ENCODE results near the gene KCNMA1.

KCNMA1 gene

GRCh38 chr10:77417806-77418640 lies 219.6 kb downstream of the KCNMA1 start:
- no peak overlapping the region for H3K27ac ChIP-seq (ENCODE audit: low read length, poor library complexity, severe bottlenecking)
- peak overlapping the region in 1 of 2 experiments; percentile 86 for H3K18ac ChIP-seq (ENCODE audit: low read depth in 1 of 2, low read length in 2 of 2)
- H2AFZ ChIP-seq (ENCODE audit: low read depth, low read length): no peak overlapping the region
- no peak overlapping the region for H3K4me2 ChIP-seq (ENCODE audit: low read length, poor library complexity, severe bottlenecking)
- H3K4ac ChIP-seq (ENCODE audit: low read depth in 1 of 2, low read length in 2 of 2): peak overlapping the region in 1 of 2 experiments; percentile 3
- H3K4me1 ChIP-seq (ENCODE audit: control insufficient read depth, insufficient read depth, low read depth, low read length): peaks cover 22% of the 10 kb centered on the region
- no peak overlapping the region for H4K91ac ChIP-seq (ENCODE audit: low read length)
- H3K4me3 ChIP-seq (ENCODE audit: insufficient read depth in 1 of 2, low read depth in 1 of 2, low read length in 2 of 2): no peak overlapping the region
- H3K79me1 ChIP-seq (replicated peaks; ENCODE audit: low read length, poor library complexity, severe bottlenecking): peaks cover 10% of the 10 kb centered on the region
- no peaks in the 10 kb centered on the region for H3K27me3 ChIP-seq (ENCODE audit: control insufficient read depth in 1 of 2, insufficient read depth in 1 of 2, low read length in 2 of 2)
- H3K23ac ChIP-seq (ENCODE audit: low read length in 2 of 2): no peak overlapping the region
- H3K9ac ChIP-seq (ENCODE audit: low read length): no peak overlapping the region
- H3K36me3 ChIP-seq (ENCODE audit: control insufficient read depth in 1 of 2, insufficient read depth in 2 of 2, low read depth in 1 of 2, low read length in 2 of 2): no peaks in the 10 kb centered on the region
- WGBS: 96% methylated on average over 11 of the region's 11 CpGs
- no peaks in the 10 kb centered on the region for H3K9me3 ChIP-seq (ENCODE audit: control insufficient read depth, low read length)
- no peak overlapping the region for H4K8ac ChIP-seq (ENCODE audit: low read length)
- peak overlapping the region; percentile 65 for H2AK5ac ChIP-seq (ENCODE audit: low read length, severe bottlenecking)
- H2BK5ac ChIP-seq (ENCODE audit: low read depth, low read length, poor library complexity, severe bottlenecking): no peak overlapping the region
- DNase-seq: no peak
- H2BK120ac ChIP-seq (ENCODE audit: low read depth, low read length): no peak overlapping the region
- peak overlapping the region; percentile 7 to 31 for H2BK12ac ChIP-seq (ENCODE audit: low read length in 2 of 2)
- no peak overlapping the region for H3K14ac ChIP-seq (ENCODE audit: low read length in 2 of 2)
- H2BK15ac ChIP-seq (ENCODE audit: low read depth, poor library complexity, severe bottlenecking): no peak overlapping the region

- Histone ChIP-seq H2BK15ac (ENCODE audit: low read depth, poor library complexity, severe bottlenecking) (no peak overlapping the region), H3K4ac (ENCODE audit: low read depth in 1 of 2, low read length in 2 of 2) (peak overlapping the region in 1 of 2 experiments; percentile 80), H3K4me2 (ENCODE audit: low read length, poor library complexity, severe bottlenecking) (no peak overlapping the region), H3K14ac (ENCODE audit: low read length in 2 of 2) (no peak overlapping the region), H3K4me3 (ENCODE audit: insufficient read depth in 1 of 2, low read depth in 1 of 2, low read length in 2 of 2) (no peak overlapping the region), H2AK5ac (ENCODE audit: low read length, severe bottlenecking) (peak overlapping the region; percentile 60), H3K18ac (ENCODE audit: low read depth in 1 of 2, low read length in 2 of 2) (peak overlapping the region; percentile 11 to 86), H3K9ac (ENCODE audit: low read length) (no peak overlapping the region), H3K36me3 (ENCODE audit: control insufficient read depth in 1 of 2, insufficient read depth in 2 of 2, low read depth in 1 of 2, low read length in 2 of 2) (no peaks in the 10 kb centered on the region), H3K27ac (ENCODE audit: low read length, poor library complexity, severe bottlenecking) (peak overlapping the region; percentile 93), H2AFZ (ENCODE audit: low read depth, low read length) (no peak overlapping the region), H2BK12ac (ENCODE audit: low read length in 2 of 2) (peak overlapping the region; percentile 33 to 97), H3K4me1 (ENCODE audit: control insufficient read depth, insufficient read depth, low read depth, low read length) (peaks cover 22% of the 10 kb centered on the region), H2BK120ac (ENCODE audit: low read depth, low read length) (no peak overlapping the region), H3K27me3 (ENCODE audit: control insufficient read depth in 1 of 2, insufficient read depth in 1 of 2, low read length in 2 of 2) (no peaks in the 10 kb centered on the region), H4K91ac (ENCODE audit: low read length) (no peak overlapping the region), H2BK5ac (ENCODE audit: low read depth, low read length, poor library complexity, severe bottlenecking) (no peak overlapping the region), H4K8ac (ENCODE audit: low read length) (no peak overlapping the region), H3K9me3 (ENCODE audit: control insufficient read depth, low read length) (no peaks in the 10 kb centered on the region), H3K23ac (ENCODE audit: low read length in 2 of 2) (no peak overlapping the region), H3K79me1 (replicated peaks; ENCODE audit: low read length, poor library complexity, severe bottlenecking) (peaks cover 10% of the 10 kb centered on the region)
- DNase-seq: no peak
- 75% methylated on average over 5 of the region's 5 CpGs for WGBS
Measured at GRCh38 chr10:77417359-77417758, 220.2 kb downstream of the KCNMA1 start.

- Histone ChIP-seq H3K4me1 (ENCODE audit: control insufficient read depth, insufficient read depth, low read depth, low read length) (peaks cover 22% of the 10 kb centered on the region), H3K27ac (ENCODE audit: low read length, poor library complexity, severe bottlenecking) (peak overlapping the region; percentile 93), H2AFZ (ENCODE audit: low read depth, low read length) (no peak overlapping the region), H3K27me3 (ENCODE audit: control insufficient read depth in 1 of 2, insufficient read depth in 1 of 2, low read length in 2 of 2) (no peaks in the 10 kb centered on the region), H3K4me3 (ENCODE audit: insufficient read depth in 1 of 2, low read depth in 1 of 2, low read length in 2 of 2) (peak overlapping the region in 1 of 2 experiments; percentile 40), H3K79me1 (replicated peaks; ENCODE audit: low read length, poor library complexity, severe bottlenecking) (peaks cover 12% of the 10 kb centered on the region), H3K9me3 (ENCODE audit: control insufficient read depth, low read length) (no peaks in the 10 kb centered on the region), H3K4me2 (ENCODE audit: low read length, poor library complexity, severe bottlenecking) (no peak overlapping the region), H3K23ac (ENCODE audit: low read length in 2 of 2) (peak overlapping the region in 1 of 2 experiments; percentile 78), H2BK15ac (ENCODE audit: low read depth, poor library complexity, severe bottlenecking) (peak overlapping the region; percentile 83), H2BK12ac (ENCODE audit: low read length in 2 of 2) (peak overlapping the region; percentile 33 to 97), H3K14ac (ENCODE audit: low read length in 2 of 2) (peak overlapping the region in 1 of 2 experiments; percentile 29), H4K91ac (ENCODE audit: low read length) (peak overlapping the region; percentile 67), H3K9ac (ENCODE audit: low read length) (no peak overlapping the region), H4K8ac (ENCODE audit: low read length) (peak overlapping the region; percentile 71), H2BK5ac (ENCODE audit: low read depth, low read length, poor library complexity, severe bottlenecking) (peak overlapping the region; percentile 75), H2AK5ac (ENCODE audit: low read length, severe bottlenecking) (peak overlapping the region; percentile 92), H2BK120ac (ENCODE audit: low read depth, low read length) (peak overlapping the region; percentile 73), H3K36me3 (ENCODE audit: control insufficient read depth in 1 of 2, insufficient read depth in 2 of 2, low read depth in 1 of 2, low read length in 2 of 2) (no peaks in the 10 kb centered on the region), H3K18ac (ENCODE audit: low read depth in 1 of 2, low read length in 2 of 2) (peak overlapping the region; percentile 40 to 88), H3K4ac (ENCODE audit: low read depth in 1 of 2, low read length in 2 of 2) (peak overlapping the region; percentile 69 to 80)
- peak; percentile 89 for DNase-seq
- 19% methylated on average over 11 of the region's 14 CpGs for WGBS
Measured at GRCh38 chr10:77416311-77417135, 221.1 kb downstream of the KCNMA1 start.

Data from mesenchymal stem cell (in vitro differentiated cells and primary cell).